ENCODE measurements around the gene TTF1. TPM values are rescaled to one million over a fixed set of nuclear protein-coding genes. Genes with fewer than 3 reads are reported as not detected.

TTF1 gene
- total RNA-seq, 1 donor from 2014 or later, result 12.1 TPM

- peaks cover 97% of the 10 kb centered on the region for H3K36me3 ChIP-seq
- H3K27ac ChIP-seq, result no peak overlapping the region
- H3K9me3 ChIP-seq, result no peaks in the 10 kb centered on the region
- no peaks in the 10 kb centered on the region for H3K27me3 ChIP-seq
- no peak for TF ChIP-seq CTCF (IDR thresholded peaks at IDR 0.05)
- intact Hi-C loops (cut with DNase I), result no loop called here
- H3K4me3 ChIP-seq, result no peak overlapping the region
- peaks cover 40% of the 10 kb centered on the region for H3K4me1 ChIP-seq
- no peak for ATAC-seq
- no peak for DNase-seq
These were observed 58.0 kb downstream of the TTF1 start for GRCh38 chr9:132348676-132349075.

GRCh38 chr9:132346177-132346576, 60.5 kb downstream of the TTF1 start:
- DNase-seq (no peak), ATAC-seq (no peak)
- Histone ChIP-seq H3K36me3 (peaks cover 98% of the 10 kb centered on the region), H3K9me3 (no peaks in the 10 kb centered on the region), H3K27me3 (no peaks in the 10 kb centered on the region), H3K4me3 (no peak overlapping the region), H3K4me1 (peaks cover 15% of the 10 kb centered on the region), H3K27ac (no peak overlapping the region)
- intact Hi-C loops (cut with DNase I), result no loop called here
- no peak for TF ChIP-seq CTCF (IDR thresholded peaks at IDR 0.05)

DNA sequence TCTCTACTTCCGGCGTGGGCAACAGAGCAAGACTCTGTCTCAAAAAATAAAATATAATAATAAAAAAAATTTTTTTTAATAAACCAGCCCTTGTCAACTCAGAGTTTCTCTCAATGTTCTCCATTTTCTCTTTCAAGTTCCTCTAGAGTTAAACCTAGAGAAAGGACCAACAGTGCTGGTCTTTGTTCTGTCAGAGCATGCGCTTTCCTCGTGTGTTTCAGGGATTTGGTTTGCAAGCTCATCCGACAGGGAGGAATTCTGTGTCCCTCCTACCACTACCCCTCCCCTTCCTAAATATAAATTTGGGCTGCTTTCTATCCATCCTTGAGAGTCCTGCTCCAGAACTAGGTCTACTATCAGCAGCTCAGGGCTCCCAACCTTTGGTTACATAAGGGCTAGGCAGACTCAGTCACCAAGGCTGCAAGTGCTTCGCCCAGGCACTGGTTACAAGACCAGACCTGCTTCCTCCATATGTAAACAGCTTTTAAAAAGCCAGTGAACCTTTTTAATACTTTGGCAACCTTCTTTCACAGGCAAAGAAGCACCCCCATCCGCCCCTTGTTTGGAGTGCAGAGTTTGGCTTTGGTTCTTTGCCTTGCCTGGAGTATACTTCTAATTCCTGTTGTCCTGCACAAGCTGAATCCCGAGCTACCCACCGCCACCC, 65.3 kb downstream of the TTF1 start:
- Histone ChIP-seq H3K27me3 (no peaks in the 10 kb centered on the region), H3K4me3 (no peak overlapping the region), H3K36me3 (peaks cover 100% of the 10 kb centered on the region), H3K27ac (no peak overlapping the region), H3K4me1 (no peaks in the 10 kb centered on the region), H3K9me3 (no peaks in the 10 kb centered on the region)
- intact Hi-C loops (cut with DNase I), result no loop called here
- no peak for ATAC-seq
- DNase-seq, result no peak
- TF ChIP-seq CTCF (IDR thresholded peaks at IDR 0.05), result no peak

- ATAC-seq, result no peak
- Histone ChIP-seq H3K4me3 (no peak overlapping the region), H3K9me3 (no peaks in the 10 kb centered on the region), H3K27ac (no peak overlapping the region), H3K4me1 (no peaks in the 10 kb centered on the region), H3K36me3 (peaks cover 98% of the 10 kb centered on the region), H3K27me3 (no peaks in the 10 kb centered on the region)
- TF ChIP-seq CTCF (IDR thresholded peaks at IDR 0.05), result no peak
- intact Hi-C loops (cut with DNase I), result no loop called here
- DNase-seq, result no peak
These were observed 72.3 kb downstream of the TTF1 start for GRCh38 chr9:132334364-132334763.

DNA sequence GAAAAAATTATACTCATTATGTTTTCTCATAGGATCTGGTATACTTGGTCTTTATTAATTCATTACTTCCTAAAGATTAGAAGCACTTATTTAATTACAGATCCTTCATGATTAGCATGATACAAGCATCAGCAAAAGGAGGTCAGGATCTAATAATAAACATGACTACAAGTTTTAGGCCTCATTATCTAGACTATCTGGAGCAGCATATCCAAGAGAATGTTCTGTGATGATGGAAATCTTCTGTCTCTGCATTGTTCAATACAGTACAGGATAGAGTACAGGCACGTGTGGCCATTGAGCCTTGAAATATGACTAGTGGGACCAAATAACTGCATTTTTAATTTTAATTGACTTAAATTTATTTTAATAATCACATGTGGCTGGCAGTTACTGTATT, 73.1 kb downstream of the TTF1 start:
- H3K4me1 ChIP-seq, result no peaks in the 10 kb centered on the region
- no peak overlapping the region for H3K4me3 ChIP-seq
- TF ChIP-seq CTCF (IDR thresholded peaks at IDR 0.05), result no peak
- DNase-seq, result no peak
- no peak overlapping the region for H3K27ac ChIP-seq
- no peaks in the 10 kb centered on the region for H3K27me3 ChIP-seq
- peaks cover 98% of the 10 kb centered on the region for H3K36me3 ChIP-seq
- intact Hi-C loops (cut with DNase I), result no loop called here
- ATAC-seq, result no peak
- no peaks in the 10 kb centered on the region for H3K9me3 ChIP-seq

GRCh38 chr9:132328580-132328979, 78.1 kb downstream of the TTF1 start:
- ATAC-seq, result no peak
- Histone ChIP-seq H3K4me3 (no peak overlapping the region), H3K36me3 (peaks cover 83% of the 10 kb centered on the region), H3K27ac (no peak overlapping the region), H3K27me3 (no peaks in the 10 kb centered on the region), H3K9me3 (no peaks in the 10 kb centered on the region), H3K4me1 (no peaks in the 10 kb centered on the region)
- no peak for TF ChIP-seq CTCF (IDR thresholded peaks at IDR 0.05)
- intact Hi-C loops (cut with DNase I), result no loop called here
- DNase-seq, result no peak
